HepG2 (cell line): ENCODE measurements around the gene UCN. TPM values are rescaled to one million over a fixed set of nuclear protein-coding genes. Genes with fewer than 3 reads are reported as not detected.

Source experiments
- ATAC-seq: fragments of 200-7000 bp; cut with Tn5 transposase; 3 replicates; pipeline ENCODE4 v1.9.1; 2020; ENCODE audit warnings: mild to moderate bottlenecking, moderate library complexity
- BruUV-seq: library from RNA; stranded (reverse); fragments of 400-500 nt; replicated peaks from 2 replicates; lab custom pipeline; 2021; lab: Mats Ljungman, UMichigan
- CTCF ChIA-PET: fragments of 300-600 bp; formaldehyde crosslinking; extraction: SDS; loops from one replicate; lab custom pipeline; 2021; ENCODE audit warnings: low total read pairs, inconsistent platforms, low intra/inter-chr PET ratio; lab: Yijun Ruan, JAX
- POLR2A ChIA-PET: fragments of 350-600 bp; sonication (Branson Sonifier 250); formaldehyde crosslinking; loops from one replicate; lab custom pipeline; 2020; ENCODE audit warnings: antibody characterized with exemption, inconsistent platforms; lab: Yijun Ruan, JAX
- DNase-seq: peaks from one replicate; pipeline ENCODE4 v3.0.0-alpha.2; 2015; ENCODE audit warnings: low spot score
- FAIRE-seq: peaks from 3 replicates; lab custom pipeline; 2011; peaks lifted over from hg19 to GRCh38; lab: Jason Lieb, UNC
- H2AFZ ChIP-seq: one replicate; pipeline ENCODE4 v1.6.1; 2011; ENCODE audit warnings: low read length, inconsistent platforms
- H3K27ac ChIP-seq: fragments of 300-600 bp; 3 replicates; pipeline ENCODE4 v1.8.0; 2011; ENCODE audit warnings: mixed run types, mild to moderate bottlenecking, mixed read lengths, low read length, inconsistent platforms; ENCODE audit not compliant: insufficient read depth; ENCODE audit errors: extremely low read length
- H3K27me3 ChIP-seq, 2 experiments: fragments of 200-600 bp in 1 of 2; 2 replicates in 1 of 2; 3 replicates in 1 of 2; pipeline versions ENCODE4 v1.6.0 to v1.8.0; 2011; ENCODE audit warnings: low read length in 2 of 2, mild to moderate bottlenecking in 2 of 2, moderate library complexity in 2 of 2, inconsistent platforms in 1 of 2; ENCODE audit not compliant: insufficient read depth in 2 of 2, control insufficient read depth in 1 of 2
- H3K36me3 ChIP-seq, 2 experiments: fragments of 200-600 bp in 1 of 2; replicated peaks in 1 of 2; 2 replicates in 1 of 2; 3 replicates in 1 of 2; pipeline versions ENCODE4 v1.5.1 to v1.8.0; 2011; ENCODE audit warnings: low read length in 2 of 2, inconsistent platforms in 1 of 2; ENCODE audit not compliant: insufficient read depth in 2 of 2, control insufficient read depth in 1 of 2
- H3K4me1 ChIP-seq: 2 replicates; pipeline ENCODE4 v1.5.1; 2012; ENCODE audit warnings: low read length, inconsistent platforms; ENCODE audit not compliant: insufficient read depth
- H3K4me2 ChIP-seq: 2 replicates; pipeline ENCODE4 v1.6.0; 2011; ENCODE audit warnings: low read depth, low read length, inconsistent platforms
- H3K4me3 ChIP-seq, 3 experiments: fragments of 200-600 bp in 1 of 3; sonication (generic), shearing (Covaris generic) in 1 of 3; replicated peaks in 1 of 3; 2 replicates each; pipeline ENCODE4 v1.5.1; 2011 to 2016; ENCODE audit warnings: low read length in 3 of 3, inconsistent platforms in 2 of 3, low read depth in 2 of 3, mild to moderate bottlenecking in 2 of 3, control low read depth in 1 of 3, mixed read lengths in 1 of 3; ENCODE audit not compliant: insufficient read depth in 1 of 3
- H3K79me2 ChIP-seq: one replicate; pipeline ENCODE4 v1.6.1; 2011; ENCODE audit warnings: low read length, inconsistent platforms; ENCODE audit not compliant: insufficient read depth
- H3K9ac ChIP-seq: 2 replicates; pipeline ENCODE4 v1.6.0; 2011; ENCODE audit warnings: mild to moderate bottlenecking, low read depth, low read length, inconsistent platforms; ENCODE audit not compliant: insufficient read depth
- H3K9me3 ChIP-seq: 2 replicates; pipeline ENCODE4 v1.5.1; 2012; ENCODE audit warnings: mild to moderate bottlenecking, low read length
- H4K20me1 ChIP-seq: 2 replicates; pipeline ENCODE4 v1.6.0; 2011; ENCODE audit warnings: inconsistent platforms, mild to moderate bottlenecking, low read length, moderate library complexity; ENCODE audit not compliant: insufficient read depth
- ATF5 ChIP-seq: sonication (generic); formaldehyde crosslinking; IDR thresholded peaks from 2 replicates; pipeline ENCODE4 v1.4.0; 2020; ENCODE audit warnings: mild to moderate bottlenecking, low read depth, missing genetic modification reagents
- FOXK2 ChIP-seq: fragments of 450-650 bp; IDR thresholded peaks from 2 replicates; pipeline ENCODE4 v1.6.1; 2016
- HOXA5 ChIP-seq: sonication (generic); formaldehyde crosslinking; IDR thresholded peaks from 2 replicates; pipeline ENCODE4 v1.4.0; 2020; ENCODE audit warnings: missing genetic modification reagents
- IRF2 ChIP-seq: IDR thresholded peaks from 2 replicates; pipeline ENCODE4 v1.6.1; 2018; ENCODE audit warnings: missing genetic modification reagents, missing compliant biosample characterization
- KLF11 ChIP-seq: IDR thresholded peaks from 2 replicates; pipeline ENCODE4 v1.6.1; 2016; ENCODE audit warnings: missing compliant biosample characterization
- RBFOX2 ChIP-seq: fragments of 200-400 bp; formaldehyde crosslinking; IDR thresholded peaks from 2 replicates; pipeline ENCODE4 v1.6.1; 2017; ENCODE audit warnings: low read depth, mild to moderate bottlenecking, low read length
- TFE3 ChIP-seq: IDR thresholded peaks from 2 replicates; pipeline ENCODE4 v1.6.1; 2016
- WIZ ChIP-seq: sonication (generic); formaldehyde crosslinking; IDR thresholded peaks from 2 replicates; pipeline ENCODE4 v1.5.1; 2020; ENCODE audit warnings: mild to moderate bottlenecking, missing genetic modification reagents
- ZKSCAN8 ChIP-seq: IDR thresholded peaks from 2 replicates; pipeline ENCODE4 v1.6.1; 2016; ENCODE audit warnings: borderline replicate concordance, missing genetic modification reagents, missing compliant biosample characterization
- ZNF142 ChIP-seq: sonication (generic); formaldehyde crosslinking; IDR thresholded peaks from 2 replicates; pipeline ENCODE4 v1.4.0; 2020; ENCODE audit warnings: missing genetic modification reagents
- ZNF441 ChIP-seq: sonication (generic); formaldehyde crosslinking; IDR thresholded peaks from 2 replicates; pipeline ENCODE4 v1.7.0; 2021; ENCODE audit warnings: missing genetic modification reagents, borderline replicate concordance
- ZNF563 ChIP-seq: sonication (generic); formaldehyde crosslinking; IDR thresholded peaks from 2 replicates; pipeline ENCODE4 v1.8.0; 2022; ENCODE audit warnings: mild to moderate bottlenecking, moderate library complexity, missing genetic modification reagents
- ZNF703 ChIP-seq: sonication (generic); formaldehyde crosslinking; IDR thresholded peaks from 2 replicates; pipeline ENCODE4 v1.5.1; 2020; ENCODE audit warnings: missing genetic modification reagents, mild to moderate bottlenecking, moderate library complexity, borderline replicate concordance
- ZNF740 ChIP-seq: sonication (generic); formaldehyde crosslinking; IDR thresholded peaks from 2 replicates; pipeline ENCODE4 v1.4.0; 2020; ENCODE audit warnings: missing genetic modification reagents
- WGBS: methylation state at CpG from one replicate; pipeline ENCODE4 v1.1.6; 2017; ENCODE audit warnings: low lambda C conversion rate; 5-methylcytosine and 5-hydroxymethylcytosine counted together
- in situ Hi-C: cut with HindIII; loops from 2 replicates; pipeline ENCODE4 v1.10.0; 2017; ENCODE audit warnings: low pct_unique_long_range_greater_than_20kb; ENCODE audit not compliant: extremely low pct_ligation_motif_present
- intact Hi-C: fragments of 100-400 bp; cut with micrococcal nuclease; formaldehyde crosslinking; loops from one replicate; pipeline ENCODE4 v1.10.0; 2022; ENCODE audit not compliant: unreplicated experiment
- polyA plus RNA-seq, 8 experiments: library from polyadenylated mRNA; depleted of rRNA in 3 of 8; stranded (reverse) in 7 of 8; unstranded in 1 of 8; fragments of >200 nt; fragmentation: Illumina TruSeq in 4 of 8; extraction: Trizol in 4 of 8; gene quantifications; 2 replicates each; pipeline versions ENCODE4 v1.2.1 to v1.2.3, GENCODE V29; 2011 to 2016; ENCODE audit warnings: low read depth in 4 of 8, missing spikeins in 1 of 8, mixed read lengths in 1 of 8; ENCODE audit not compliant: insufficient read depth in 1 of 8
- total RNA-seq, 5 experiments: library from RNA; depleted of rRNA; stranded (reverse); fragments of >200 nt; fragmentation: Illumina TruSeq; extraction: Trizol; gene quantifications; 2 replicates each; pipeline ENCODE4 v1.2.3, GENCODE V29; 2016; ENCODE audit warnings: low read depth in 1 of 5

The UCN gene
- total and polyA plus RNA-seq, 2 of the 13 experiments (the other 11 are each of a cell fraction or from before 2014, with no cell fraction given) = 1.2 to 2.3 TPM

- TF ChIP-seq ATF5 (CRISPR knock-in tag) (no peak), RBFOX2 (0 out of 2 replicates have a peak, but pooled peaks have one; percentile 25)
Measured at GRCh38 chr2:27307545-27308358, 493 bp downstream of the UCN start (continued).

GRCh38 chr2:27307287-27307544 is 1.0 kb downstream of the UCN start:
- in situ Hi-C loops (no loop called here), intact Hi-C loops (no loop called here)
- Histone ChIP-seq H2AFZ (no peak overlapping the region), H4K20me1 (no peaks in the 10 kb centered on the region), H3K36me3 (peaks cover 0 to 2% of the 10 kb centered on the region in 2 experiments; a peak in 2 of 5 replicates), H3K27me3 (peaks cover 0 to 5% of the 10 kb centered on the region in 2 experiments; a peak in 2 of 5 replicates), H3K9me3 (no peaks in the 10 kb centered on the region), H3K79me2 (no peaks in the 10 kb centered on the region), H3K9ac (no peak overlapping the region), H3K4me3 (no peak overlapping the region), H3K4me2 (no peak overlapping the region), H3K27ac (no peak overlapping the region), H3K4me1 (peaks cover 25% of the 10 kb centered on the region)
- no TSS peak for BruUV-seq
- ATAC-seq = no peak
- FAIRE-seq = no peak
- ChIA-PET CTCF (no interaction called here), POLR2A (no interaction called here)
- 91% methylated on average over 14 of the region's 14 CpGs for WGBS
- no peak for DNase-seq
- TF ChIP-seq TFE3 (CRISPR knock-in tag) (no peak), ZNF142 (CRISPR knock-in tag) (no peak), FOXK2 (no peak), KLF11 (CRISPR knock-in tag) (no peak), ZKSCAN8 (CRISPR knock-in tag) (no peak), ZNF740 (CRISPR knock-in tag) (no peak), ZNF563 (CRISPR knock-in tag) (no peak), ZNF441 (CRISPR knock-in tag) (no peak), WIZ (CRISPR knock-in tag) (no peak), IRF2 (no peak), ZNF703 (CRISPR knock-in tag) (no peak), HOXA5 (CRISPR knock-in tag) (no peak)
